Mammary epithelial cell (primary cell): Measurements from ENCODE around the gene SIVA1.

Experiments
- EZH2 ChIP-seq: IDR thresholded peaks from 2 replicates; pipeline ENCODE4 v1.6.1; 2012; ENCODE audit warnings: low read length, inconsistent platforms, borderline replicate concordance
- TF ChIP-seq, protein P1 (sequence below), 2 donors: IDR thresholded peaks in 1 of 2; conservative IDR thresholded peaks in 1 of 2; 2 replicates each; pipeline ENCODE4 v1.5.1; 2011 to 2012; ENCODE audit warnings: inconsistent platforms in 2 of 2, low read length in 2 of 2, mild to moderate bottlenecking in 2 of 2, control low read depth in 1 of 2, low read depth in 1 of 2; ENCODE audit not compliant: insufficient read depth in 1 of 2; ENCODE audit errors: extremely low read depth in 1 of 2

DNA sequence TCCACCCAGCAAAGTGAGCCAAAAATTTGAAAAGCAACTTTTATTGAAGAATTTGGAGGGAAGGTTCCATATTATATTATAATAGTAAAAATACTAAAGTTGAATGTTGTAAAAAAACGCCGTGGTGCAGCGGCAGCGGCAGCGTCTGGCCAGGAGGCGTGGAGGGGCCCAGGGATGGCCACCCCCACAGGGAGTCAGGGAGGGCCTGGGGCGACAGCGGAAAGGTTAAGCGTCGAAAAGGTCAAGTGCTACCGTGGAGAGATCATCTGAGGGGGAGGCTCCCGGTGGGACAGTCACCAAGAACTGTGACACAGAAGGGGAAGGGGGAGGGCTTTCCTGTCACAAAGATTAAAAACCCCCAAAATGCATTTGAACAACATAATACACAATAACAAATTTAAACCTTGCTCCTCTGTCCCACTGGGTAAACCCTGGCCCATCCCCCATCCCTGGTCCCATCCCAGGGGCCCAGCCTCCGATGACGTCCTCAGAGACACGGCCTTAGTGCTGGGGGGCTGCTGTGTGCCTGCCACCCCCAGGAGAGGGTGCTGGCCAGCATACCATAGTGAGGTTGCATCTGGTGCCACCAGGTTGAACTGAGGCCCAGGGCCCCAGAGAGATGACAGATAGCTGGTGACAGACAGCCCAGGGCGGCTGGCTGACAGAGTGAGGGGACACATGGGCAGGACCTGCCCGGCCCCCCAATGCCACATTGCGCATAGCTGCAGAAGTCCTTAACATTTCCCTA lies 16.6 kb downstream of the SIVA1 start:
- TF ChIP-seq, protein P1, sequence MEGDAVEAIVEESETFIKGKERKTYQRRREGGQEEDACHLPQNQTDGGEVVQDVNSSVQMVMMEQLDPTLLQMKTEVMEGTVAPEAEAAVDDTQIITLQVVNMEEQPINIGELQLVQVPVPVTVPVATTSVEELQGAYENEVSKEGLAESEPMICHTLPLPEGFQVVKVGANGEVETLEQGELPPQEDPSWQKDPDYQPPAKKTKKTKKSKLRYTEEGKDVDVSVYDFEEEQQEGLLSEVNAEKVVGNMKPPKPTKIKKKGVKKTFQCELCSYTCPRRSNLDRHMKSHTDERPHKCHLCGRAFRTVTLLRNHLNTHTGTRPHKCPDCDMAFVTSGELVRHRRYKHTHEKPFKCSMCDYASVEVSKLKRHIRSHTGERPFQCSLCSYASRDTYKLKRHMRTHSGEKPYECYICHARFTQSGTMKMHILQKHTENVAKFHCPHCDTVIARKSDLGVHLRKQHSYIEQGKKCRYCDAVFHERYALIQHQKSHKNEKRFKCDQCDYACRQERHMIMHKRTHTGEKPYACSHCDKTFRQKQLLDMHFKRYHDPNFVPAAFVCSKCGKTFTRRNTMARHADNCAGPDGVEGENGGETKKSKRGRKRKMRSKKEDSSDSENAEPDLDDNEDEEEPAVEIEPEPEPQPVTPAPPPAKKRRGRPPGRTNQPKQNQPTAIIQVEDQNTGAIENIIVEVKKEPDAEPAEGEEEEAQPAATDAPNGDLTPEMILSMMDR (conservative IDR thresholded peaks at IDR 0.05 in 1 of 2, IDR thresholded peaks at IDR 0.05 in 1 of 2; ENCODE audit: extremely low read depth in 1 of 2, insufficient read depth in 1 of 2, low read depth in 1 of 2, low read length in 2 of 2): no peak
- no peak for TF ChIP-seq EZH2
